Stimulated activated CD4-positive, alpha-beta T cell treated with anti-CD3 and anti-CD28 coated beads, TNF-alpha, amount 100 ng/mL, for 4 hours (primary cell): ENCODE measurements around the gene AHNAK.
"Not testable (repeated sequence)": the region's sequence is repeated elsewhere in the genome, so short reads cannot be mapped to it uniquely, and the experiment has no call there.

ENCODE experiments used
- DNase-seq, 3 experiments: peaks; one replicate each; pipeline ENCODE4 v3.0.0-alpha.2; 2020; ENCODE audit warnings: low read depth in 3 of 3

Gene AHNAK

GRCh38 chr11:62535802-62536201, 10.8 kb downstream of the AHNAK start:
- no peak for DNase-seq

- no peak for DNase-seq
Observed at GRCh38 chr11:62534779-62535545, 11.6 kb downstream of the AHNAK start.

- no peak for DNase-seq
Observed at GRCh38 chr11:62532096-62532495, 14.5 kb downstream of the AHNAK start.

- DNase-seq: no peak
Observed at GRCh38 chr11:62516736-62517371, 29.8 kb downstream of the AHNAK start.

- no peak for DNase-seq
Observed at GRCh38 chr11:62514151-62514550, 32.5 kb downstream of the AHNAK start.

GRCh38 chr11:62513626-62514025, 33.0 kb downstream of the AHNAK start:
- no peak for DNase-seq

GRCh38 chr11:62512961-62513360, 33.6 kb downstream of the AHNAK start:
- no peak for DNase-seq

- no peak for DNase-seq
Observed at GRCh38 chr11:62508336-62509058, 38.1 kb downstream of the AHNAK start.

- DNase-seq: no peak
Observed at GRCh38 chr11:62507125-62507422, 39.5 kb downstream of the AHNAK start.

- no peak for DNase-seq
Observed at GRCh38 chr11:62506413-62507124, 40.0 kb downstream of the AHNAK start.

- DNase-seq: no peak
Observed at GRCh38 chr11:62505440-62506091, 41.0 kb downstream of the AHNAK start.

GRCh38 chr11:62505059-62505439, 41.6 kb downstream of the AHNAK start:
- DNase-seq: no peak

- DNase-seq: no peak
Observed at GRCh38 chr11:62504158-62504973, 42.2 kb downstream of the AHNAK start.

GRCh38 chr11:62502030-62502730, 44.4 kb downstream of the AHNAK start:
- no peak for DNase-seq

GRCh38 chr11:62501432-62501891, 45.1 kb downstream of the AHNAK start:
- no peak for DNase-seq

- no peak for DNase-seq
Observed at GRCh38 chr11:62500650-62501030, 46.0 kb downstream of the AHNAK start.

GRCh38 chr11:62499944-62500649, 46.5 kb downstream of the AHNAK start:
- DNase-seq: no peak

GRCh38 chr11:62499311-62499943, 47.2 kb downstream of the AHNAK start:
- not testable (repeated sequence) for DNase-seq
